GM12892 (cell line): ENCODE data around the gene ARHGAP22.

ENCODE experiments used
- POLR2A ChIP-seq: IDR thresholded peaks from 2 replicates; pipeline ENCODE4 v1.6.1; 2011; ENCODE audit warnings: low read depth, low read length, control low read depth
- POLR2AphosphoS5 ChIP-seq: IDR thresholded peaks from 2 replicates; pipeline ENCODE4 v1.6.1; 2011; ENCODE audit warnings: low read depth, low read length, control low read depth
- TAF1 ChIP-seq: IDR thresholded peaks from 2 replicates; pipeline ENCODE4 v1.6.1; 2011; ENCODE audit warnings: low read depth, mild to moderate bottlenecking, control low read depth, low read length, borderline replicate concordance

DNA sequence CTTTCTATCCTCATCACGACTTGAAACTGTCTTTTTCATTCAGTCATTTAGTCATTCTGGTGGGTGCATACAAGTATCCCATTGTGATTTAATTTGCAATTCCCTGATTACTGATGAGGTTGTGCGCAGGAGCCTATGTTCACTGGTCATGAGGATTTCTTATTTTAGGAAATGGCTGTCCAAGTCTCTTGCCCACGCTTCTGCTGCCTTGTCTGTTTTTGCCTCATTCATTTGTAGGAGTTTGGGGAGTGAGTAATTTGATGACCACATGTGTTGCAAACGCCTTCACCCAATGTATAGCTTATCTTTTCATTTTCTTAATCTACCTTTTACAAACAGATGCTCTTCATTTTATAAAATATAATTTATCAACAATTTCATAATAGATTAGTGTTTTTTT lies 127.3 kb downstream of the ARHGAP22 start:
- TF ChIP-seq POLR2A, result no peak
- no peak for TF ChIP-seq POLR2AphosphoS5
- no peak for TF ChIP-seq TAF1
